HEK293 (cell line): ENCODE results near the gene STYXL1.
"Not testable (repeated sequence)": the region's sequence is repeated elsewhere in the genome, so short reads cannot be mapped to it uniquely, and the experiment has no call there.

ENCODE experiments used
- CTCF ChIA-PET: fragments of 350-600 bp; formaldehyde crosslinking; extraction: SDS; loops from one replicate; lab custom pipeline; 2021; ENCODE audit warnings: antibody characterized with exemption; lab: Yijun Ruan, JAX
- POLR2A ChIA-PET: fragments of 300-600 bp; formaldehyde crosslinking; extraction: SDS; loops from one replicate; lab custom pipeline; 2020; ENCODE audit warnings: antibody characterized with exemption, inconsistent platforms; lab: Yijun Ruan, JAX
- H3K27ac ChIP-seq: fragments of 200-500 bp; sonication (Bioruptor generic); 2 replicates; pipeline ENCODE4 v1.5.1; 2014; ENCODE audit warnings: low read depth, low read length, control low read depth, inconsistent platforms; ENCODE audit errors: extremely low read depth
- H3K36me3 ChIP-seq, 2 experiments: fragments of 200-500 bp in 1 of 2; sonication (Bioruptor generic) in 1 of 2; 1 replicate in 1 of 2; 2 replicates in 1 of 2; pipeline ENCODE4 v1.5.1; 2014 to 2017; ENCODE audit warnings: inconsistent platforms in 2 of 2, low read length in 2 of 2; ENCODE audit not compliant: control insufficient read depth in 2 of 2, insufficient read depth in 1 of 2
- H3K4me1 ChIP-seq: fragments of 200-500 bp; sonication (Bioruptor generic); 2 replicates; pipeline ENCODE4 v1.5.1; 2014; ENCODE audit warnings: mild to moderate bottlenecking, low read length, inconsistent platforms; ENCODE audit not compliant: control insufficient read depth, insufficient read depth
- H3K4me3 ChIP-seq: 2 replicates; pipeline ENCODE4 v1.5.1; 2011; ENCODE audit warnings: low read depth, mild to moderate bottlenecking, control low read depth, low read length, moderate library complexity
- H3K9me3 ChIP-seq: fragments of 200-500 bp; sonication (Bioruptor generic); 2 replicates; pipeline ENCODE4 v1.5.1; 2014; ENCODE audit warnings: low read depth, low read length, inconsistent platforms; ENCODE audit not compliant: control insufficient read depth, insufficient read depth
- BCL11A ChIP-seq: fragments of 450-650 bp; formaldehyde crosslinking; IDR thresholded peaks from 2 replicates; pipeline ENCODE4 v1.5.1; 2016; ENCODE audit warnings: low read depth, missing biosample characterization, missing genetic modification characterization
- HOXA7 ChIP-seq: sonication (generic); formaldehyde crosslinking; IDR thresholded peaks from 2 replicates; pipeline ENCODE4 v1.8.1; 2022; ENCODE audit warnings: missing genetic modification reagents, borderline replicate concordance
- KLF8 ChIP-seq: fragments of 450-650 bp; formaldehyde crosslinking; IDR thresholded peaks from 2 replicates; pipeline ENCODE4 v1.5.1; 2016; ENCODE audit warnings: missing biosample characterization, missing genetic modification characterization
- SP3 ChIP-seq: fragments of 450-650 bp; formaldehyde crosslinking; IDR thresholded peaks from 2 replicates; pipeline ENCODE4 v1.5.1; 2016; ENCODE audit warnings: missing biosample characterization, missing genetic modification characterization
- ZBTB26 ChIP-seq: fragments of 450-650 bp; formaldehyde crosslinking; optimal IDR thresholded peaks from 2 replicates; pipeline ENCODE3; 2016; ENCODE audit warnings: missing biosample characterization, mild to moderate bottlenecking, missing genetic modification characterization
- ZEB2 ChIP-seq: fragments of 450-650 bp; formaldehyde crosslinking; IDR thresholded peaks from 2 replicates; pipeline ENCODE4 v1.5.1; 2016; ENCODE audit warnings: missing biosample characterization, missing genetic modification characterization
- ZFP3 ChIP-seq: fragments of 450-650 bp; formaldehyde crosslinking; IDR thresholded peaks from 2 replicates; pipeline ENCODE4 v1.5.1; 2016; ENCODE audit warnings: low read depth, missing biosample characterization, missing genetic modification characterization
- ZFP41 ChIP-seq: fragments of 450-650 bp; formaldehyde crosslinking; IDR thresholded peaks from 2 replicates; pipeline ENCODE4 v1.5.1; 2016; ENCODE audit warnings: missing biosample characterization, missing genetic modification characterization, borderline replicate concordance
- ZNF114 ChIP-seq: fragments of 450-650 bp; formaldehyde crosslinking; IDR thresholded peaks from 2 replicates; pipeline ENCODE4 v1.5.0; 2017; ENCODE audit warnings: missing biosample characterization, missing genetic modification characterization
- ZNF23 ChIP-seq: fragments of 450-650 bp; formaldehyde crosslinking; IDR thresholded peaks from 2 replicates; pipeline ENCODE4 v1.5.1; 2016; ENCODE audit warnings: missing biosample characterization, missing genetic modification characterization, borderline replicate concordance
- ZNF24 ChIP-seq: fragments of 450-650 bp; formaldehyde crosslinking; IDR thresholded peaks from 2 replicates; pipeline ENCODE4 v1.5.1; 2016; ENCODE audit warnings: missing biosample characterization, missing genetic modification characterization
- ZNF404 ChIP-seq: fragments of 450-650 bp; formaldehyde crosslinking; IDR thresholded peaks from 2 replicates; pipeline ENCODE4 v1.5.1; 2017; ENCODE audit warnings: missing biosample characterization, missing genetic modification characterization
- ZNF501 ChIP-seq: fragments of 450-650 bp; formaldehyde crosslinking; IDR thresholded peaks from 2 replicates; pipeline ENCODE4 v1.5.1; 2016; ENCODE audit warnings: missing biosample characterization, missing genetic modification characterization
- ZNF518A ChIP-seq: fragments of 450-650 bp; formaldehyde crosslinking; conservative IDR thresholded peaks from 2 replicates; pipeline ENCODE4 v1.5.1; 2016; ENCODE audit warnings: low read depth, missing biosample characterization, missing genetic modification characterization
- ZNF621 ChIP-seq: fragments of 450-650 bp; formaldehyde crosslinking; IDR thresholded peaks from 2 replicates; pipeline ENCODE4 v1.5.1; 2017; ENCODE audit warnings: missing biosample characterization, missing genetic modification characterization
- ZNF660 ChIP-seq: fragments of 450-650 bp; IDR thresholded peaks from 2 replicates; pipeline ENCODE4 v1.5.1; 2018; ENCODE audit warnings: missing biosample characterization, mild to moderate bottlenecking, missing genetic modification characterization
- ZNF664 ChIP-seq: fragments of 450-650 bp; formaldehyde crosslinking; IDR thresholded peaks from 2 replicates; pipeline ENCODE4 v1.5.1; 2016; ENCODE audit warnings: missing biosample characterization, missing genetic modification characterization
- ZNF692 ChIP-seq: fragments of 450-650 bp; formaldehyde crosslinking; IDR thresholded peaks from 2 replicates; pipeline ENCODE4 v1.5.1; 2016; ENCODE audit warnings: missing biosample characterization, missing genetic modification characterization
- TF ChIP-seq, protein P1 (sequence below): fragments of 450-650 bp; formaldehyde crosslinking; IDR thresholded peaks from 2 replicates; pipeline ENCODE4 v1.5.1; 2016; ENCODE audit warnings: missing biosample characterization, missing genetic modification characterization
- TF ChIP-seq, protein P2 (sequence below): fragments of 450-650 bp; formaldehyde crosslinking; IDR thresholded peaks from 2 replicates; pipeline ENCODE4 v1.5.1; 2017; ENCODE audit warnings: missing biosample characterization, missing genetic modification characterization

Gene STYXL1

GRCh38 chr7:76086070-76086469 lies 38.3 kb upstream of the STYXL1 start:
- ChIA-PET CTCF (interaction anchor here (1.0 kb wide), 1 partner anchor 49 kb away, joined by 4 read pairs; no protein-coding TSS in a partner anchor), POLR2A (no interaction called here)
- Histone ChIP-seq H3K4me3 (no peak overlapping the region), H3K4me1 (no peaks in the 10 kb centered on the region), H3K9me3 (no peaks in the 10 kb centered on the region), H3K36me3 (no peaks in the 10 kb centered on the region), H3K27ac (no peak overlapping the region)
- no peak for TF ChIP-seq ZFP41 (tag by site-specific recombination)
- no peak for TF ChIP-seq ZNF692 (tag by site-specific recombination)
- TF ChIP-seq, protein P1, sequence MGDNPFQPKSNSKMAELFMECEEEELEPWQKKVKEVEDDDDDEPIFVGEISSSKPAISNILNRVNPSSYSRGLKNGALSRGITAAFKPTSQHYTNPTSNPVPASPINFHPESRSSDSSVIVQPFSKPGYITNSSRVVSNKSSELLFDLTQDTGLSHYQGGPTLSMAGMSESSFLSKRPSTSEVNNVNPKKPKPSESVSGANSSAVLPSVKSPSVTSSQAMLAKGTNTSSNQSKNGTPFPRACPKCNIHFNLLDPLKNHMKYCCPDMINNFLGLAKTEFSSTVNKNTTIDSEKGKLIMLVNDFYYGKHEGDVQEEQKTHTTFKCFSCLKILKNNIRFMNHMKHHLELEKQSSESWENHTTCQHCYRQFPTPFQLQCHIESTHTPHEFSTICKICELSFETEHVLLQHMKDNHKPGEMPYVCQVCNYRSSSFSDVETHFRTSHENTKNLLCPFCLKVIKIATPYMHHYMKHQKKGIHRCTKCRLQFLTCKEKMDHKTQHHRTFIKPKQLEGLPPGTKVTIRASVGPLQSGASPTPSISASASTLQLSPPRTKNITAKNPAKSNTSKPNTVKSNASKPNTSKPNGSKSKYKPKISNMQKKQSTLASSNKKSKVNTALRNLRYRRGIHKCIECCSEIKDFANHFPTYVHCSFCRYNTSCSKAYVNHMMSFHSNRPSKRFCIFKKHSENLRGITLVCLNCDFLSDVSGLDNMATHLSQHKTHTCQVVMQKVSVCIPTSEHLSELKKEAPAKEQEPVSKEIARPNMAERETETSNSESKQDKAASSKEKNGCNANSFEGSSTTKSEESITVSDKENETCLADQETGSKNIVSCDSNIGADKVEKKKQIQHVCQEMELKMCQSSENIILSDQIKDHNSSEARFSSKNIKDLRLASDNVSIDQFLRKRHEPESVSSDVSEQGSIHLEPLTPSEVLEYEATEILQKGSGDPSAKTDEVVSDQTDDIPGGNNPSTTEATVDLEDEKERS: no peak
- no peak for TF ChIP-seq KLF8 (tag by site-specific recombination)
- no peak for TF ChIP-seq ZFP3 (tag by site-specific recombination)
- no peak for TF ChIP-seq ZNF518A (tag by site-specific recombination)
- no peak for TF ChIP-seq ZNF621 (tag by site-specific recombination)
- TF ChIP-seq, protein P2, sequence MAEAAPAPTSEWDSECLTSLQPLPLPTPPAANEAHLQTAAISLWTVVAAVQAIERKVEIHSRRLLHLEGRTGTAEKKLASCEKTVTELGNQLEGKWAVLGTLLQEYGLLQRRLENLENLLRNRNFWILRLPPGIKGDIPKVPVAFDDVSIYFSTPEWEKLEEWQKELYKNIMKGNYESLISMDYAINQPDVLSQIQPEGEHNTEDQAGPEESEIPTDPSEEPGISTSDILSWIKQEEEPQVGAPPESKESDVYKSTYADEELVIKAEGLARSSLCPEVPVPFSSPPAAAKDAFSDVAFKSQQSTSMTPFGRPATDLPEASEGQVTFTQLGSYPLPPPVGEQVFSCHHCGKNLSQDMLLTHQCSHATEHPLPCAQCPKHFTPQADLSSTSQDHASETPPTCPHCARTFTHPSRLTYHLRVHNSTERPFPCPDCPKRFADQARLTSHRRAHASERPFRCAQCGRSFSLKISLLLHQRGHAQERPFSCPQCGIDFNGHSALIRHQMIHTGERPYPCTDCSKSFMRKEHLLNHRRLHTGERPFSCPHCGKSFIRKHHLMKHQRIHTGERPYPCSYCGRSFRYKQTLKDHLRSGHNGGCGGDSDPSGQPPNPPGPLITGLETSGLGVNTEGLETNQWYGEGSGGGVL: no peak
- TF ChIP-seq ZBTB26 (tag by site-specific recombination): no peak
- no peak for TF ChIP-seq BCL11A (tag by site-specific recombination)
- no peak for TF ChIP-seq ZEB2 (tag by site-specific recombination)
- TF ChIP-seq ZNF660 (tag by site-specific recombination): no peak
- TF ChIP-seq ZNF501 (tag by site-specific recombination): no peak
- no peak for TF ChIP-seq SP3 (tag by site-specific recombination)
- no peak for TF ChIP-seq ZNF664
- no peak for TF ChIP-seq ZNF24 (tag by site-specific recombination)
- no peak for TF ChIP-seq ZNF114 (tag by site-specific recombination)
- no peak for TF ChIP-seq ZNF23
- TF ChIP-seq ZNF404: no peak
- no peak for TF ChIP-seq HOXA7 (CRISPR knock-in tag)

- H3K36me3 ChIP-seq, H3K27ac ChIP-seq, H3K9me3 ChIP-seq, H3K4me3 ChIP-seq, H3K4me1 ChIP-seq, POLR2A ChIA-PET: not testable (repeated sequence)
- CTCF ChIA-PET: interaction anchor here (0.6 kb wide), 1 partner anchor 271 kb away, joined by 3 read pairs; no protein-coding TSS in a partner anchor
Observed at GRCh38 chr7:76084115-76084514, 36.3 kb upstream of the STYXL1 start.
